WTC11 (cell line): ENCODE data around the gene AVP. TPM values are rescaled to one million over a fixed set of nuclear protein-coding genes. Genes with fewer than 3 reads are reported as not detected.
A peak's percentile ranks its signal among the peaks of the same experiment; 100 is the strongest.

Experiments
- ATAC-seq: fragments of 200-7000 bp; cut with Tn5 transposase; 2 replicates; pipeline ENCODE4 v1.10.0; 2021; ENCODE audit warnings: mild to moderate bottlenecking, moderate library complexity
- CTCF ChIA-PET: fragments of 300-600 bp; sonication (Branson Sonifier 250); formaldehyde crosslinking; loops from one replicate; lab custom pipeline; 2021; ENCODE audit warnings: antibody characterized with exemption; lab: Charles Lee
- POLR2A ChIA-PET: fragments of 350-600 bp; sonication (Branson Sonifier 250); formaldehyde crosslinking; loops from one replicate; lab custom pipeline; 2021; ENCODE audit warnings: antibody characterized with exemption; lab: Charles Lee
- DNase-seq: peaks from one replicate; pipeline ENCODE4 v3.0.0; 2021; ENCODE audit warnings: low spot score
- H3K27ac Mint-ChIP-seq: 2 replicates; pipeline ENCODE4 v1.8.0; 2021; ENCODE audit warnings: mixed read lengths
- H3K27me3 Mint-ChIP-seq: 2 replicates; pipeline ENCODE4 v1.8.0; 2021; ENCODE audit warnings: low read depth, mild to moderate bottlenecking, moderate library complexity, mixed read lengths
- H3K36me3 Mint-ChIP-seq: 2 replicates; pipeline ENCODE4 v1.8.0; 2021; ENCODE audit warnings: mixed read lengths
- H3K4me1 Mint-ChIP-seq: 2 replicates; pipeline ENCODE4 v1.8.0; 2022; ENCODE audit warnings: mixed read lengths
- H3K4me3 Mint-ChIP-seq: 2 replicates; pipeline ENCODE4 v1.8.0; 2021; ENCODE audit warnings: mild to moderate bottlenecking, moderate library complexity, mixed read lengths
- H3K9me3 Mint-ChIP-seq: 2 replicates; pipeline ENCODE4 v1.8.0; 2021; ENCODE audit warnings: mixed read lengths
- AFF4 ChIP-seq: sonication (generic); formaldehyde crosslinking; IDR thresholded peaks from 2 replicates; pipeline ENCODE4 v1.8.1; 2023; ENCODE audit warnings: mild to moderate bottlenecking, missing genetic modification reagents, borderline replicate concordance
- ARID4B ChIP-seq: sonication (generic); formaldehyde crosslinking; IDR thresholded peaks from 2 replicates; pipeline ENCODE4 v1.8.0; 2023; ENCODE audit warnings: missing genetic modification reagents, mild to moderate bottlenecking, borderline replicate concordance
- ATF2 ChIP-seq: sonication (generic); formaldehyde crosslinking; IDR thresholded peaks from 2 replicates; pipeline ENCODE4 v1.8.1; 2022; ENCODE audit warnings: low read depth, missing genetic modification reagents, borderline replicate concordance
- CBFB ChIP-seq: sonication (generic); formaldehyde crosslinking; IDR thresholded peaks from 2 replicates; pipeline ENCODE4 v1.8.1; 2022; ENCODE audit warnings: mild to moderate bottlenecking, low read depth, missing genetic modification reagents
- CDX4 ChIP-seq: fragments of 250-450 bp; sonication (Bioruptor Pico); IDR thresholded peaks from 2 replicates; pipeline ENCODE4 v1.9.0; 2021; ENCODE audit warnings: moderate library complexity, mild to moderate bottlenecking, inconsistent platforms, borderline replicate concordance
- CREM ChIP-seq: sonication (generic); formaldehyde crosslinking; IDR thresholded peaks from 2 replicates; pipeline ENCODE4 v1.8.1; 2022; ENCODE audit warnings: mild to moderate bottlenecking, missing genetic modification reagents, moderate library complexity
- EMX1 ChIP-seq: fragments of 250-450 bp; sonication (Bioruptor Pico); IDR thresholded peaks from 2 replicates; pipeline ENCODE4 v1.8.0; 2021; ENCODE audit warnings: mild to moderate bottlenecking
- ERG ChIP-seq: fragments of 250-450 bp; sonication (Bioruptor Pico); IDR thresholded peaks from 2 replicates; pipeline ENCODE4 v1.8.0; 2021; ENCODE audit warnings: mild to moderate bottlenecking
- FOXJ3 ChIP-seq: sonication (generic); formaldehyde crosslinking; IDR thresholded peaks from 2 replicates; pipeline ENCODE4 v1.9.0; 2021; ENCODE audit warnings: missing genetic modification reagents, mild to moderate bottlenecking, borderline replicate concordance
- GRHL2 ChIP-seq: fragments of 250-450 bp; sonication (Bioruptor Pico); IDR thresholded peaks from 2 replicates; pipeline ENCODE4 v1.8.0; 2022; ENCODE audit warnings: mild to moderate bottlenecking, moderate library complexity; ENCODE audit not compliant: insufficient replicate concordance, severe bottlenecking
- KAT7 ChIP-seq: sonication (generic); formaldehyde crosslinking; IDR thresholded peaks from 2 replicates; pipeline ENCODE4 v1.8.1; 2023; ENCODE audit warnings: missing genetic modification reagents, mild to moderate bottlenecking, borderline replicate concordance
- MXD4 ChIP-seq: fragments of 250-450 bp; sonication (Bioruptor Pico); IDR thresholded peaks from 2 replicates; pipeline ENCODE4 v1.8.0; 2021; ENCODE audit warnings: mild to moderate bottlenecking, moderate library complexity, borderline replicate concordance
- NR1H2 ChIP-seq: sonication (generic); formaldehyde crosslinking; IDR thresholded peaks from 2 replicates; pipeline ENCODE4 v1.9.0; 2021; ENCODE audit warnings: mild to moderate bottlenecking, moderate library complexity, missing genetic modification reagents
- NR3C1 ChIP-seq: sonication (generic); formaldehyde crosslinking; conservative IDR thresholded peaks from 2 replicates; pipeline ENCODE4 v1.8.1; 2023; ENCODE audit warnings: low read depth, mild to moderate bottlenecking, missing genetic modification reagents
- RELA ChIP-seq: sonication (generic); formaldehyde crosslinking; IDR thresholded peaks from 2 replicates; pipeline ENCODE4 v1.8.1; 2022; ENCODE audit warnings: missing genetic modification reagents, mild to moderate bottlenecking, borderline replicate concordance
- RORB ChIP-seq: fragments of 250-450 bp; sonication (Bioruptor Pico); IDR thresholded peaks from 2 replicates; pipeline ENCODE4 v1.9.0; 2021; ENCODE audit warnings: mild to moderate bottlenecking
- SOX15 ChIP-seq: fragments of 250-450 bp; sonication (Bioruptor Pico); IDR thresholded peaks from 2 replicates; pipeline ENCODE4 v1.9.0; 2021; ENCODE audit warnings: mild to moderate bottlenecking
- TP53 ChIP-seq: sonication (generic); formaldehyde crosslinking; IDR thresholded peaks from 2 replicates; pipeline ENCODE4 v1.8.1; 2023; ENCODE audit warnings: mild to moderate bottlenecking, missing genetic modification reagents
- ZMAT4 ChIP-seq: fragments of 250-450 bp; sonication (Bioruptor Pico); IDR thresholded peaks from 2 replicates; pipeline ENCODE4 v1.9.0; 2021; ENCODE audit warnings: mild to moderate bottlenecking
- ZNF232 ChIP-seq: sonication (generic); formaldehyde crosslinking; IDR thresholded peaks from 2 replicates; pipeline ENCODE4 v1.8.0; 2022; ENCODE audit warnings: mild to moderate bottlenecking, missing genetic modification reagents
- ZNF317 ChIP-seq: sonication (generic); formaldehyde crosslinking; IDR thresholded peaks from 2 replicates; pipeline ENCODE4 v1.8.1; 2023; ENCODE audit warnings: low read depth, mild to moderate bottlenecking, moderate library complexity, missing genetic modification reagents, borderline replicate concordance
- ZNF423 ChIP-seq: fragments of 250-450 bp; sonication (Bioruptor Pico); IDR thresholded peaks from 2 replicates; pipeline ENCODE4 v2.1.2; 2022; ENCODE audit warnings: mild to moderate bottlenecking, moderate library complexity
- ZNF512 ChIP-seq: sonication (generic); formaldehyde crosslinking; IDR thresholded peaks from 2 replicates; pipeline ENCODE4 v1.8.1; 2022; ENCODE audit warnings: missing genetic modification reagents, borderline replicate concordance
- total RNA-seq: library from RNA; stranded (reverse); gene quantifications from 3 replicates; pipeline ENCODE4 v1.2.3, GENCODE V29; 2021

Gene AVP
- total RNA-seq, 1 experiment from 2014 or later: 0.50 TPM

- no peaks in the 10 kb centered on the region for H3K36me3 Mint-ChIP-seq
- peak overlapping the region; percentile 88 for H3K4me3 Mint-ChIP-seq
- ChIA-PET POLR2A (interaction anchor here (0.5 kb wide), 1 partner anchor 84 kb away, joined by 3 read pairs; no protein-coding TSS in a partner anchor), CTCF (interaction anchor here (0.8 to 1.4 kb wide), 7 partner anchors 12 to 337 kb away, joined by 3 to 5 read pairs (median 4); no protein-coding TSS in a partner anchor)
- DNase-seq (peak; percentile 61), ATAC-seq (peak; percentile 77)
- peaks cover 2% of the 10 kb centered on the region for H3K4me1 Mint-ChIP-seq
- H3K27me3 Mint-ChIP-seq: peaks cover 32% of the 10 kb centered on the region
- peaks cover 3% of the 10 kb centered on the region for H3K9me3 Mint-ChIP-seq
- H3K27ac Mint-ChIP-seq: 0 out of 2 replicates have a peak overlapping the region, but pooled peaks have one; percentile 89
- 0 out of 2 replicates have a peak, but pooled peaks have one; percentile 23 for TF ChIP-seq KAT7 (CRISPR knock-in tag)
- no peak for TF ChIP-seq ARID4B (CRISPR knock-in tag)
- no peak for TF ChIP-seq SOX15 (CRISPR knock-in tag)
- TF ChIP-seq TP53: peak; percentile 33; the same call in 1 of the 2 replicates
- TF ChIP-seq RELA (CRISPR knock-in tag): no peak
- TF ChIP-seq ATF2 (CRISPR knock-in tag): no peak
- TF ChIP-seq RORB (CRISPR knock-in tag): no peak
- TF ChIP-seq ZNF512: no peak
- TF ChIP-seq ZNF423 (CRISPR knock-in tag): peak; percentile 80
- no peak for TF ChIP-seq CDX4 (CRISPR knock-in tag)
- no peak for TF ChIP-seq ERG (CRISPR knock-in tag)
- no peak for TF ChIP-seq FOXJ3 (CRISPR knock-in tag)
- TF ChIP-seq MXD4 (CRISPR knock-in tag): no peak
- TF ChIP-seq ZNF317 (CRISPR knock-in tag): no peak
- TF ChIP-seq NR3C1 (CRISPR knock-in tag): no peak
- TF ChIP-seq ZNF232 (CRISPR knock-in tag): no peak
- TF ChIP-seq GRHL2 (CRISPR knock-in tag): no peak
- TF ChIP-seq EMX1 (CRISPR knock-in tag): no peak
- no peak for TF ChIP-seq CBFB (CRISPR knock-in tag)
- TF ChIP-seq AFF4 (CRISPR knock-in tag): no peak
- no peak for TF ChIP-seq CREM (CRISPR knock-in tag)
- TF ChIP-seq NR1H2 (CRISPR knock-in tag): no peak
- TF ChIP-seq ZMAT4 (CRISPR knock-in tag): no peak
These were observed 8.3 kb upstream of the AVP start for GRCh38 chr20:3092611-3093379.
